Measurements from ENCODE around the gene COL8A1. TPM values are rescaled to one million over a fixed set of nuclear protein-coding genes. Genes with fewer than 3 reads are reported as not detected.

Gene COL8A1
- polyA plus RNA-seq, 1 donor: 6.6 TPM

- no peak overlapping the region for H3K4me3 ChIP-seq (ENCODE audit: low read length)
- DNase-seq: no peak
- H3K27ac ChIP-seq (ENCODE audit: low read length): no peak overlapping the region
- H3K4me1 ChIP-seq (ENCODE audit: control insufficient read depth, insufficient read depth, low read length): no peaks in the 10 kb centered on the region
- H3K36me3 ChIP-seq (ENCODE audit: control insufficient read depth, insufficient read depth, low read length): no peaks in the 10 kb centered on the region
- H3K27me3 ChIP-seq (ENCODE audit: control insufficient read depth, insufficient read depth, low read length): no peaks in the 10 kb centered on the region
- no peaks in the 10 kb centered on the region for H3K9me3 ChIP-seq (ENCODE audit: control insufficient read depth, low read depth, low read length)
- 88% methylated on average over 1 of the region's 2 CpGs for WGBS (ENCODE audit: insufficient coverage, low lambda C conversion rate)
These were observed 130.6 kb downstream of the COL8A1 start for GRCh38 chr3:99768808-99769501.

- no peak for DNase-seq
- no peak overlapping the region for H3K4me3 ChIP-seq (ENCODE audit: low read length)
- no peaks in the 10 kb centered on the region for H3K4me1 ChIP-seq (ENCODE audit: control insufficient read depth, insufficient read depth, low read length)
- H3K27ac ChIP-seq (ENCODE audit: low read length): no peak overlapping the region
- WGBS (ENCODE audit: insufficient coverage, low lambda C conversion rate): 100% methylated on average over 3 of the region's 3 CpGs
- H3K27me3 ChIP-seq (ENCODE audit: control insufficient read depth, insufficient read depth, low read length): no peaks in the 10 kb centered on the region
- H3K36me3 ChIP-seq (ENCODE audit: control insufficient read depth, insufficient read depth, low read length): no peaks in the 10 kb centered on the region
- no peaks in the 10 kb centered on the region for H3K9me3 ChIP-seq (ENCODE audit: control insufficient read depth, low read depth, low read length)
These were observed 133.8 kb downstream of the COL8A1 start for GRCh38 chr3:99772171-99772570.

GRCh38 chr3:99772671-99773070 is 134.3 kb downstream of the COL8A1 start:
- Histone ChIP-seq H3K36me3 (ENCODE audit: control insufficient read depth, insufficient read depth, low read length) (no peaks in the 10 kb centered on the region), H3K27ac (ENCODE audit: low read length) (no peak overlapping the region), H3K4me1 (ENCODE audit: control insufficient read depth, insufficient read depth, low read length) (no peaks in the 10 kb centered on the region), H3K4me3 (ENCODE audit: low read length) (no peak overlapping the region), H3K9me3 (ENCODE audit: control insufficient read depth, low read depth, low read length) (no peaks in the 10 kb centered on the region), H3K27me3 (ENCODE audit: control insufficient read depth, insufficient read depth, low read length) (no peaks in the 10 kb centered on the region)
- no peak for DNase-seq
- WGBS (ENCODE audit: insufficient coverage, low lambda C conversion rate): no CpG with 5 or more reads among the region's 1 CpG

GRCh38 chr3:99774467-99774866 is 136.1 kb downstream of the COL8A1 start:
- Histone ChIP-seq H3K9me3 (ENCODE audit: control insufficient read depth, low read depth, low read length) (no peaks in the 10 kb centered on the region), H3K4me1 (ENCODE audit: control insufficient read depth, insufficient read depth, low read length) (no peaks in the 10 kb centered on the region), H3K27ac (ENCODE audit: low read length) (no peak overlapping the region), H3K4me3 (ENCODE audit: low read length) (no peak overlapping the region), H3K36me3 (ENCODE audit: control insufficient read depth, insufficient read depth, low read length) (no peaks in the 10 kb centered on the region), H3K27me3 (ENCODE audit: control insufficient read depth, insufficient read depth, low read length) (no peaks in the 10 kb centered on the region)
- no peak for DNase-seq
- 60% methylated on average over 1 of the region's 2 CpGs for WGBS (ENCODE audit: insufficient coverage, low lambda C conversion rate)

- no peak for DNase-seq
- no peaks in the 10 kb centered on the region for H3K9me3 ChIP-seq (ENCODE audit: control insufficient read depth, low read depth, low read length)
- H3K4me1 ChIP-seq (ENCODE audit: control insufficient read depth, insufficient read depth, low read length): no peaks in the 10 kb centered on the region
- no peaks in the 10 kb centered on the region for H3K36me3 ChIP-seq (ENCODE audit: control insufficient read depth, insufficient read depth, low read length)
- H3K27ac ChIP-seq (ENCODE audit: low read length): no peak overlapping the region
- H3K4me3 ChIP-seq (ENCODE audit: low read length): no peak overlapping the region
- H3K27me3 ChIP-seq (ENCODE audit: control insufficient read depth, insufficient read depth, low read length): peaks cover 2% of the 10 kb centered on the region
- WGBS (ENCODE audit: insufficient coverage, low lambda C conversion rate): 80% methylated on average over 2 of the region's 5 CpGs
These were observed 138.3 kb downstream of the COL8A1 start for GRCh38 chr3:99776516-99777209.

- H3K36me3 ChIP-seq (ENCODE audit: control insufficient read depth, insufficient read depth, low read length): no peaks in the 10 kb centered on the region
- H3K27ac ChIP-seq (ENCODE audit: low read length): no peak overlapping the region
- H3K27me3 ChIP-seq (ENCODE audit: control insufficient read depth, insufficient read depth, low read length): peaks cover 2% of the 10 kb centered on the region
- no peak overlapping the region for H3K4me3 ChIP-seq (ENCODE audit: low read length)
- DNase-seq: no peak
- 100% methylated on average over 1 of the region's 2 CpGs for WGBS (ENCODE audit: insufficient coverage, low lambda C conversion rate)
- no peaks in the 10 kb centered on the region for H3K9me3 ChIP-seq (ENCODE audit: control insufficient read depth, low read depth, low read length)
- no peaks in the 10 kb centered on the region for H3K4me1 ChIP-seq (ENCODE audit: control insufficient read depth, insufficient read depth, low read length)
These were observed 138.8 kb downstream of the COL8A1 start for GRCh38 chr3:99777210-99777549.

GRCh38 chr3:99777708-99778107 is 139.3 kb downstream of the COL8A1 start:
- Histone ChIP-seq H3K4me1 (ENCODE audit: control insufficient read depth, insufficient read depth, low read length) (no peaks in the 10 kb centered on the region), H3K9me3 (ENCODE audit: control insufficient read depth, low read depth, low read length) (no peaks in the 10 kb centered on the region), H3K27ac (ENCODE audit: low read length) (no peak overlapping the region), H3K4me3 (ENCODE audit: low read length) (no peak overlapping the region), H3K36me3 (ENCODE audit: control insufficient read depth, insufficient read depth, low read length) (no peaks in the 10 kb centered on the region), H3K27me3 (ENCODE audit: control insufficient read depth, insufficient read depth, low read length) (peaks cover 2% of the 10 kb centered on the region)
- WGBS (ENCODE audit: insufficient coverage, low lambda C conversion rate): 80% methylated on average over 1 of the region's 2 CpGs
- DNase-seq: no peak

GRCh38 chr3:99780749-99781148 is 142.4 kb downstream of the COL8A1 start:
- Histone ChIP-seq H3K27me3 (ENCODE audit: control insufficient read depth, insufficient read depth, low read length) (peaks cover 2% of the 10 kb centered on the region), H3K4me1 (ENCODE audit: control insufficient read depth, insufficient read depth, low read length) (no peaks in the 10 kb centered on the region), H3K36me3 (ENCODE audit: control insufficient read depth, insufficient read depth, low read length) (no peaks in the 10 kb centered on the region), H3K4me3 (ENCODE audit: low read length) (no peak overlapping the region), H3K27ac (ENCODE audit: low read length) (no peak overlapping the region), H3K9me3 (ENCODE audit: control insufficient read depth, low read depth, low read length) (no peaks in the 10 kb centered on the region)
- WGBS (ENCODE audit: insufficient coverage, low lambda C conversion rate): no CpG with 5 or more reads among the region's 3 CpGs
- no peak for DNase-seq

GRCh38 chr3:99781761-99782160 is 143.4 kb downstream of the COL8A1 start:
- H3K27ac ChIP-seq (ENCODE audit: low read length): no peak overlapping the region
- no peak overlapping the region for H3K4me3 ChIP-seq (ENCODE audit: low read length)
- no peaks in the 10 kb centered on the region for H3K9me3 ChIP-seq (ENCODE audit: control insufficient read depth, low read depth, low read length)
- peaks cover 2% of the 10 kb centered on the region for H3K27me3 ChIP-seq (ENCODE audit: control insufficient read depth, insufficient read depth, low read length)
- H3K36me3 ChIP-seq (ENCODE audit: control insufficient read depth, insufficient read depth, low read length): no peaks in the 10 kb centered on the region
- DNase-seq: no peak
- WGBS (ENCODE audit: insufficient coverage, low lambda C conversion rate): no CpG with 5 or more reads among the region's 3 CpGs
- H3K4me1 ChIP-seq (ENCODE audit: control insufficient read depth, insufficient read depth, low read length): no peaks in the 10 kb centered on the region

GRCh38 chr3:99783011-99783573 is 144.7 kb downstream of the COL8A1 start:
- Histone ChIP-seq H3K4me1 (ENCODE audit: control insufficient read depth, insufficient read depth, low read length) (no peaks in the 10 kb centered on the region), H3K9me3 (ENCODE audit: control insufficient read depth, low read depth, low read length) (no peaks in the 10 kb centered on the region), H3K27ac (ENCODE audit: low read length) (no peak overlapping the region), H3K36me3 (ENCODE audit: control insufficient read depth, insufficient read depth, low read length) (no peaks in the 10 kb centered on the region), H3K4me3 (ENCODE audit: low read length) (no peak overlapping the region), H3K27me3 (ENCODE audit: control insufficient read depth, insufficient read depth, low read length) (peaks cover 2% of the 10 kb centered on the region)
- 48% methylated on average over 3 of the region's 5 CpGs for WGBS (ENCODE audit: insufficient coverage, low lambda C conversion rate)
- no peak for DNase-seq
